DMS79 treated with DMSO at 0.1 percent for 48 hours (cell line): Measurements from ENCODE around the gene MADCAM1.
A peak's percentile ranks its signal among the peaks of the same experiment; 100 is the strongest.

Experiments used
- DNase-seq: peaks from one replicate; lab custom pipeline; 2025; lab: John Stamatoyannopoulos, UW

MADCAM1 gene

GRCh38 chr19:532561-533363 is 36.5 kb downstream of the MADCAM1 start:
- DNase-seq, result peak; percentile 33

GRCh38 chr19:533364-534058 is 37.2 kb downstream of the MADCAM1 start:
- no peak for DNase-seq

DNA sequence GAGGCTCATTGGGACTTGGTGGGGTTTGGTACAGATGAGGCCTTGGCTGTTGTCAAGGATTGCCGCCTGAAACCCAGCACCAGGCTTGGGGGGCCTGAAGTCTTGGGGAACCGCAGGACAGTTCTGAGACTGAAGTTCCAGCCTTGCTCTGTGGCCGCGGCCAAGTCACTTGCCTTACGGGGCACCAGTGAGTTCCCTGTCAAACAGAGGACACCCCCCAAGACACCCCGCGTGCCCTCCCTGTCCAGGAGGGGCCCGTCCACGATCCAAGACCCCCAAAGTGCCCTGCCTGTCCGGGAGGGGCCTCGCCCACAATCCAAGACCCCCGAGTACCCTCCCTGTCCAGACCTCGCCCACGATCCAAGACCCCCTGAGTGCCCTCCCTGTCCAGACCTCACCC is 37.8 kb downstream of the MADCAM1 start:
- no peak for DNase-seq

DNA sequence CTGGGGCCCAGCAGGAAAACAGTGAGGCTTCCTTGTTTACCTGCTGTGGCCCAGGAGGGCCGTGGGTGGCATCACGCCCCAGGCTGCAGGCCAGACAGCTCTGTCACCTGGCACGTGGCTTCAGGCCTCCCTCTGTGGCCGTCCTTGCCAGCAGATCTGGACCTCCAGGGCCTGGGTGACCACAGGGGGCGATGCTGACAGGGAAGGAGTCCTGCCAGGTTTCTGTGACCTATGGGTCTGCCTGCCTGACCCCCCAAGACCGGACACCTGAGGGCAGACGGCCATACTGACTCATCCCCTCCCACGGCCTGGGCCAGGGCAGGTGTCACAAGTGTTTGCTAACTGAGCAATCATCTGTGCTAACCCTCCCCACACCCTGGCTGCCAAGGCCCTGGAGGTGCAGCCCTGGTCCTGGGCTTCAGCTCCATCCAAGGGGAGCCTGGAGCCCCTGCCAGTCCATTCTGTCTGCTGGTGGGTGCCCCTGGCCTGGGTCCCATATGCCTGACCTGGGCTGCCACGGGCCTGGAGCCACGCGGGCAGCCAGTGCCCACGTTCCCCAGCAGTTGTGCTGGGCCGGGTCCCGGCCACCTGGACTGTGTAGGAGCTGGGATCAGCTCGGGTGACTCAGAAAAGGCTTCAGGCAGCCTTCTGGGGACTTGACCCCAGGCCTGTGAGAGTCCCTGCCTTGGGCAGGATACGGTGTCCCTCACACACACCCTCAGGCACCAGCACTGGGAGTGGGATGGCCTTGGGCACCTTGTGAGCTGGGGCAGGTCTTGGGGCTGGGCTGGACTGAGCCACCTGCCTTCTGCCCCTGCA is 38.9 kb downstream of the MADCAM1 start:
- DNase-seq, result no peak

DNA sequence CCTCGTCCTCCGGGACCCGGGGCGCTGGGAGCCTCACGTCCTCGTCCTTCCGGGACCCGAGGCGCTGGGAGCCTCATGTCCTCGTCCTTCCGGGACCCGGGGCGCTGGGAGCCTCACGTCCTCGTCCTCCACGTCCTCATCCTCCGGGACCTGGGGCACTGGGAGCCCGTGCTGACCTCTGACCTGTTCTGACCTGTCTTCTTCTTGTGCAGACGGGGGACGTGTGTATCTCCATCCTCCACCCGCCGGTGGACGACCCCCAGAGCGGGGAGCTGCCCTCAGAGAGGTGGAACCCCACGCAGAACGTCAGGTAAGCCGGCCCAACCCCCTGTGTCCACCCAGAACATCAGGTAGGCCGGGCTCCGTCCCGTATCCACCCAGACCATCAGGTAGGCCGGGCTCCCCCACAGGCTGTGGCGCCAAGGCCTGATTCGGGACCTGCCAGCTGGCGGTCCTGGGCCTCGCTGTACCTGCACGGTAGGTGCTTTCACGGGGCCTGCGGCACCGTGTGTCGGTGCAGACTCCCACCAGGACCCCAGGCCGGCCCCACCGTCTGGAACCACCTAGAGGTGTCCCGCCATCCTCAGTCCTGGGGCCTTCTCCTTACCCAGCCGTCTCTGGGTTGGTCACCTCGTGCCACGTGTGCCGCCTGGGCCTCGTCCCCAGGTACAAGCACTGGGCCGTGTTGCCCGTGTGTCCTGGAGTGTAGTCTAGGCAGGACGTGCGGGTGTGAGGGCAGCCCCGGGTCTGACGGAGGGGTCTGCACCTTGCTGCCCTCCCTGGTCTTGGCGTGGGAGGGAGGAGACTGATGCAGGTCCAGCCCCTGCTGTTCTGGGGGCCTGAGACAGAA is 40.0 kb downstream of the MADCAM1 start:
- DNase-seq, result no peak

DNA sequence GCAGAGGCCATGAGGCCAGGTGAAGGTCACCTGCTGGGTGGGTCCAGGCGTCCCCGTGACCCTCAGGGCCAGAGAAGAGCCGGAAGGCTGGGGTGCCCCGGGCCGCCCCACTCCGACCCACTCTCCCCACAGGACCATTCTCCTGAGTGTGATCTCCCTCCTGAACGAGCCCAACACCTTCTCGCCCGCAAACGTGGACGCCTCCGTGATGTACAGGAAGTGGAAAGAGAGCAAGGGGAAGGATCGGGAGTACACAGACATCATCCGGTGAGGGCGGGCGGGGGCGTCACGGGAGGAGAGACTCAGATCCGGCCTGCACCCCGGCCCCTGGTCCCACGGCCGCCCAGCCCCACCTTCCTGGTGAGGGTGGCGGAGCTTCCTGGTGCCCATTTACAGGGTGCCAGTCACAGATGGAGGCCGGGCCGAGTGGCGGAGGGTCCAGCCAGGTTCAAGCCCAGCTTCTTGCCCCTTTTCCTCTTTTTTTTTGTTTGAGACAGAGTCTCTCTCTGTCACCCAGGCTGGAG is 40.7 kb downstream of the MADCAM1 start:
- no peak for DNase-seq

- DNase-seq, result no peak
These were observed 42.5 kb downstream of the MADCAM1 start for GRCh38 chr19:538641-539428.

- DNase-seq, result no peak
These were observed 43.2 kb downstream of the MADCAM1 start for GRCh38 chr19:539429-540030.

DNA sequence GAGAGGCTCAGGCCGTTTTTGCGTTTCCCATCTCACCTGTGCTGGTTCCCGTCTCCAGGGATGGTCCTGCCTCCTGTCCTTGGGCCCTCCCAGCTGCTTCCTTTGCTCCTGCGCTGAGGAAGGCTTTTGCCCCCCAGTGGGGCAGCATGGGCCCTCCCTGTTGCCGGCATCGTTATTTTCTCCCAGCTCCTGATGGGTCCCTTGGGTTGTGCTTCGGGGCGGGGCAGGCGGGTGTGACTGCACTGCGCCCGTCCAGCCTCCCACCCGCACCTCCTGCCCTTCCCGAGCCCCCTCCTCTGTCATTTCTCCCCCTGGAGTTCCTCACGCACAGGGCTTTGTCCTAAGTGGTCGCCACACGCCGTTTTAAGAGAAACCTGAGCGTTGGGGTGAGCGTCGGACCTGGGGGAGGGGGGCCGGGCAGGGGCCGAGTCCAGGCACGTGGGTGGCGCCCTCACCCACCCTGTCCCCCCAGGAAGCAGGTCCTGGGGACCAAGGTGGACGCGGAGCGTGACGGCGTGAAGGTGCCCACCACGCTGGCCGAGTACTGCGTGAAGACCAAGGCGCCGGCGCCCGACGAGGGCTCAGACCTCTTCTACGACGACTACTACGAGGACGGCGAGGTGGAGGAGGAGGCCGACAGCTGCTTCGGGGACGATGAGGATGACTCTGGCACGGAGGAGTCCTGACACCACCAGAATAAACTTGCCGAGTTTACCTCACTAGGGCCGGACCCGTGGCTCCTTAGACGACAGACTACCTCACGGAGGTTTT is 44.8 kb downstream of the MADCAM1 start:
- no peak for DNase-seq

- DNase-seq, result no peak
These were observed 45.4 kb downstream of the MADCAM1 start for GRCh38 chr19:541699-542098.

DNA sequence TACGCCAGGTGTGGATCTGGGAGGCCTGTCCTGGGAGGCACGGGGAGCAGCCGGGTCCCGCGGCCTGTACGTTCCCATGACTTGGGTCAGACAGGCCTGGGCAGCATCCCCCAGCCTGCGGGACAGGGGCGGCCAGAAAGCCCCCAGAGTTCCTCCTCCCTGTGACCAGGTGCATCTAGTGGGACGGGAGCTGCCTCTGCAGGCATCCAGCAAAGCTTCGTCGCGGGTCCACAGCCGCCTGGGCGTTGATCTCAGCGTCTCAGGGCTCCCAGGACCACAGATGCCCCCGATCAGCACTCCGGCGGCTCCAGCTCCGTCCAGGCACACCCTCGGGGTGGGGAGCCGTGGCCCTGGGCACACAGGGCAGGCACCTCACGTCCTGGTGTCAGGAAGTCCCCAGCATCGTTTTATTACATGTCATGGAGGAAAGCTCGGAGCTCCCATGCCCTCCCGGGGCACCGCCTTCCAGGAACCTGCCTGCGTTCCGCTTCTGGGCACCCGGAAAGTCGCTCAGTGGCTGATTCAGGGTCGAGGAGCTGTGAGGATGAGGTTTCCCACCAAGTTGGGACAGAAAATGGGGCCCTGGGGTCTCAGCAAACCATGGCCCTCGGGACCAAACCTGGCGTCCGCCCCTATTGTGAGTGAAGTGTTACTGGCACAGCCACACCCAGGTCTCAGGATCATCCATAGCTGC is 46.0 kb downstream of the MADCAM1 start:
- DNase-seq, result no peak

DNA sequence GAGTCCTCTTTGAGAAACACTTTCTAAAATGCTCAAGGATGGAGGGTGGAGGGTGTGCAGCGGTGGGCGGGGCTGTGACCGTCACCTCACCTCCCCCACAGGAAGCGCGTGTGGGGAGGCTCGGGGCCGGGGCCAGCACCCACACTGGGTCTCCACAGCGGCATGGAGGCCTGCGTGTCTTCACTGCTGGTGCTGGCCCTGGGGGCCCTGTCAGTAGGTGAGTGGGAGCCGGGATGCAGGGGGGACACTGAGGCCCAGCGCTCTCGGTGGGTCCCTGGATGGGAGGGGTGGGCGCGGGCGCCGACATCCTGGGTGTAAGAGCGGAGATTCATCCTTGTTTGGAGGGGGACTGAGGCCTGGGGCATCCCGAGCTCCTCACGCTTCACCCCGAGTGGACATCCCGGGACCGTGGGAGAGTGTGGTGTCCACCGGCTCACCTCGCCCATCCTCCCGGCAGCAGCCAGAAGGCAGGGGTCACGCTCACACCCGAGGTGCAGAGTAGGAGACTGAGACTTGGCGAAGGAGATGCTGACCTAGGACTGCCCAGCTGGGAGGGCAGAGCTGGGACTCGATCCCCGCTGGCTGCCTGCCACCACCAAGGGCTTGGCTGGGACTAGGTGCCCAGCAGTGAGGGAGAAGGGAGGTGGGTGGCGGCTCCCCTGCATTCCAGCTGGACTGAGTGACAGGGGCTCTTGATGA is 47.8 kb downstream of the MADCAM1 start, which contains the start of gene GZMM:
TSS of gene GZMM (plus strand) at position 144 of the 699 bp plus-strand sequence. CDS start at position 163, 19 bp downstream.
- no peak for DNase-seq

DNA sequence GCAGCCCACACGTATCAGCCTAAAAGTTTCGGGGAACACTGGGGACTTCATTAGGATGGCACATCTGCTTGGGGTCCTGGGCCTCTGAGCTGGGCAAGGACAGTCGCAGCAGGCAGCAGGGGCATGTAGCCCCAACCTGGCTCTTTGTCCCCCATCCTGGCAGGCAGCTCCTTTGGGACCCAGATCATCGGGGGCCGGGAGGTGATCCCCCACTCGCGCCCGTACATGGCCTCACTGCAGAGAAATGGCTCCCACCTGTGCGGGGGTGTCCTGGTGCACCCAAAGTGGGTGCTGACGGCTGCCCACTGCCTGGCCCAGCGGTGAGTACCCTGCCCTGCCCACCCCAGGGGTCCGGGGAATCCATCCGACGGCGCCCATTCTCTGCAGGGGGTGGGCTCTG is 50.8 kb downstream of the MADCAM1 start:
- no peak for DNase-seq

GRCh38 chr19:547836-548720 is 51.8 kb downstream of the MADCAM1 start:
- DNase-seq, result no peak

GRCh38 chr19:548886-549830 is 52.9 kb downstream of the MADCAM1 start:
- DNase-seq, result no peak

GRCh38 chr19:554817-555216 is 58.5 kb downstream of the MADCAM1 start:
- DNase-seq, result no peak
